Stomach (tissue), 9 donors: ENCODE measurements around the gene INPP5A. TPM values are rescaled to one million over a fixed set of nuclear protein-coding genes. Genes with fewer than 3 reads are reported as not detected.

Source experiments
- DNase-seq, 2 donors: peaks; one replicate each; pipeline versions ENCODE4 v3.0.0 to v3.0.0-alpha.2; 2013 to 2019
- H3K27ac ChIP-seq, 5 donors: fragments of 200-600 bp in 4 of 5; sonication (generic) in 4 of 5; one replicate each; pipeline ENCODE4 v1.5.1; 2013 to 2019; ENCODE audit warnings: mild to moderate bottlenecking in 1 of 5, moderate library complexity in 1 of 5
- H3K27me3 ChIP-seq, 3 donors: fragments of 200-600 bp; sonication (generic); one replicate each; pipeline ENCODE4 v1.5.1; 2017 to 2019; ENCODE audit warnings: mixed run types in 1 of 3
- H3K36me3 ChIP-seq, 4 donors: fragments of 200-600 bp; sonication (generic); 1 replicate in 3 of 4; 2 replicates in 1 of 4; pipeline ENCODE4 v1.5.1; 2016 to 2019
- H3K4me1 ChIP-seq, 4 donors: fragments of 200-600 bp; sonication (generic); one replicate each; pipeline ENCODE4 v1.5.1; 2016 to 2019
- H3K4me3 ChIP-seq, 4 donors: fragments of 200-600 bp; sonication (generic) in 3 of 4; one replicate each; pipeline ENCODE4 v1.5.1; 2016 to 2019; ENCODE audit warnings: mild to moderate bottlenecking in 1 of 4
- H3K9me3 ChIP-seq, 4 donors: fragments of 200-600 bp; sonication (generic); one replicate each; pipeline ENCODE4 v1.5.1; 2016 to 2019
- EP300 ChIP-seq: sonication (generic); formaldehyde crosslinking; IDR thresholded peaks from one replicate; pipeline ENCODE4 v1.6.1; 2017; ENCODE audit warnings: antibody characterized with exemption
- POLR2A ChIP-seq, 4 donors: fragments of 450-650 bp; IDR thresholded peaks; one replicate each; pipeline ENCODE4 v1.6.1; 2016; ENCODE audit warnings: antibody characterized with exemption in 4 of 4, control low read depth in 2 of 4, mild to moderate bottlenecking in 1 of 4, moderate library complexity in 1 of 4
- POLR2AphosphoS5 ChIP-seq, 3 donors: sonication (generic); formaldehyde crosslinking; IDR thresholded peaks; one replicate each; pipeline ENCODE4 v1.6.1; 2016; ENCODE audit warnings: antibody characterized with exemption in 3 of 3
- WGBS, 5 donors: extraction: QIAGEN DNeasy Blood & Tissue Kit in 3 of 5; methylation state at CpG; one replicate each; pipeline versions ENCODE4 v1.1.5 to v1.1.7; 2013 to 2018; 5-methylcytosine and 5-hydroxymethylcytosine counted together
- intact Hi-C: fragments of 100-400 bp; cut with DNase I; formaldehyde crosslinking; loops from one replicate; pipeline ENCODE4 v1.15.1; 2023; ENCODE audit warnings: low total_unique reads
- polyA plus RNA-seq, 3 donors: library from polyadenylated mRNA; stranded (reverse); fragments of 200-250 nt; gene quantifications; one replicate each; pipeline ENCODE4 v1.2.3, GENCODE V29; 2013
- total RNA-seq, 5 donors: library from RNA; depleted of rRNA; stranded (reverse); fragments of >200 nt; gene quantifications; one replicate each; pipeline versions ENCODE4 v1.1.0 to v1.2.3, GENCODE V29; 2014 to 2016
- TF ChIP-seq, protein P1 (sequence below), 7 experiments: fragments of 450-650 bp in 4 of 7; fragments of 200-600 bp in 3 of 7; sonication (generic) in 3 of 7; IDR thresholded peaks; one replicate each; pipeline ENCODE4 v1.5.1; 2016 to 2019; ENCODE audit warnings: antibody characterized with exemption in 7 of 7, control low read depth in 2 of 7, mild to moderate bottlenecking in 1 of 7
- donor health status: healthy with polysubstance abuse.
- donor health status: Bipolar disorder and iron deficiency.
- donor health status: healthy.

Gene INPP5A
- total and polyA plus RNA-seq, 8 donors = 17.2 to 72.3 (median 31.0) TPM

DNA sequence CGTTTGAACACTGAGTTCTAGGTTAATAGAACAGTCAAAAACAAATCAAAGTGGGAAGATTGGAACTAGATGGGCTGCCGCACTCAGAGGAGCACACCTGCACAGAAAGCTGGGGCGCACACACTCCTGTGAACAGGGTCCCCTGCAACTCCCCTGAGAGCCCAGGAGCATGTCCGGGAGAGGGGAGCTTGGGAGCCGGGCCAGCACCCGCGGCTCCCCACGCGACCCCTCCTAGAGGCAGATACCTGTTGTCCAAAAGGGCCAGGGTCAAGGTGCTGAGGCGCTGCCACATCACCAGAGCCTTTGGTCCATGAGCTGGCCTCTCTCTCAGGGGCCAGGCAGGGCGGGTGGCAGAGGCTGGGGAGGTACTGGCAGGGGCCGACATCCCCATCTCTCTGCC is 242.8 kb downstream of the INPP5A start:
- no peak overlapping the region for H3K27ac ChIP-seq
- peaks cover 6 to 24% (median 14%) of the 10 kb centered on the region in 4 donors for H3K4me1 ChIP-seq
- WGBS, 5 donors = 89 to 95% (median 92%) methylated on average over 10 to 12 of the region's 12 CpGs
- no peak overlapping the region for H3K4me3 ChIP-seq
- H3K27me3 ChIP-seq = peaks cover 11 to 25% (median 17%) of the 10 kb centered on the region in 3 donors
- H3K9me3 ChIP-seq = peaks cover 0 to 17% (median 8%) of the 10 kb centered on the region in 4 donors
- no peak for TF ChIP-seq POLR2A (IDR thresholded peaks at IDR 0.05)
- H3K36me3 ChIP-seq = peaks cover 10 to 83% (median 73%) of the 10 kb centered on the region in 4 donors
- intact Hi-C loops = loop anchor here (10.0 kb wide), 1 partner anchor 126 kb away; no protein-coding TSS in a partner anchor
- no peak for DNase-seq

DNA sequence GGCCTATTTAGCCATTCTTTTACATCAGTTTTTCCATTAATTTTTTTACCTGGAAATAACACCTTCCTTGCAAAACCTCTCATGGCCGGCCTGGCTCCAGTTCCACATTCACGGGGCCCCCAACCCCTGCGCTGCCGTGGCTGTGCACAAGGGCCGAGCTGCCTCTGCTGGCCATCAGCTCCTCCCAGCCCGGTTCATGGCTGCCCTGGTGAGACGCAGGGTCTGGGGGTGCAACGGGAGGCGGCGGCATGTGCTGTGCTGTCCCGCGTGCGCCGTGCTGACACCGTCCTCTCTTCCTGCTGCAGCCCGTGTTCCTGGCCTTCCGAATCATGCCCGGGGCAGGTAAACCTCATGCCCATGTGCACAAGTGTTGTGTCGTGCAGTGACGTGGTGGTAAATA is 244.0 kb downstream of the INPP5A start:
- Histone ChIP-seq H3K4me1 (peaks cover 5 to 26% (median 17%) of the 10 kb centered on the region in 4 donors), H3K27me3 (peaks cover 18 to 35% (median 26%) of the 10 kb centered on the region in 3 donors), H3K4me3 (no peak overlapping the region), H3K9me3 (peaks cover 0 to 17% (median 8%) of the 10 kb centered on the region in 4 donors), H3K36me3 (peaks cover 10 to 72% (median 67%) of the 10 kb centered on the region in 4 donors), H3K27ac (no peak overlapping the region)
- no peak for TF ChIP-seq EP300
- TF ChIP-seq POLR2A (IDR thresholded peaks at IDR 0.05) = no peak
- TF ChIP-seq, protein P1, sequence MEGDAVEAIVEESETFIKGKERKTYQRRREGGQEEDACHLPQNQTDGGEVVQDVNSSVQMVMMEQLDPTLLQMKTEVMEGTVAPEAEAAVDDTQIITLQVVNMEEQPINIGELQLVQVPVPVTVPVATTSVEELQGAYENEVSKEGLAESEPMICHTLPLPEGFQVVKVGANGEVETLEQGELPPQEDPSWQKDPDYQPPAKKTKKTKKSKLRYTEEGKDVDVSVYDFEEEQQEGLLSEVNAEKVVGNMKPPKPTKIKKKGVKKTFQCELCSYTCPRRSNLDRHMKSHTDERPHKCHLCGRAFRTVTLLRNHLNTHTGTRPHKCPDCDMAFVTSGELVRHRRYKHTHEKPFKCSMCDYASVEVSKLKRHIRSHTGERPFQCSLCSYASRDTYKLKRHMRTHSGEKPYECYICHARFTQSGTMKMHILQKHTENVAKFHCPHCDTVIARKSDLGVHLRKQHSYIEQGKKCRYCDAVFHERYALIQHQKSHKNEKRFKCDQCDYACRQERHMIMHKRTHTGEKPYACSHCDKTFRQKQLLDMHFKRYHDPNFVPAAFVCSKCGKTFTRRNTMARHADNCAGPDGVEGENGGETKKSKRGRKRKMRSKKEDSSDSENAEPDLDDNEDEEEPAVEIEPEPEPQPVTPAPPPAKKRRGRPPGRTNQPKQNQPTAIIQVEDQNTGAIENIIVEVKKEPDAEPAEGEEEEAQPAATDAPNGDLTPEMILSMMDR (IDR thresholded peaks at IDR 0.05) = no peak
- TF ChIP-seq POLR2AphosphoS5 (IDR thresholded peaks at IDR 0.05) = no peak
- 91 to 97% (median 97%) methylated on average over 16 to 20 of the region's 20 CpGs for WGBS, 5 donors
- DNase-seq = peak in 1 of 2 donors; percentile 48
- intact Hi-C loops = loop anchor here (10.0 kb wide), 1 partner anchor 127 kb away; no protein-coding TSS in a partner anchor

DNA sequence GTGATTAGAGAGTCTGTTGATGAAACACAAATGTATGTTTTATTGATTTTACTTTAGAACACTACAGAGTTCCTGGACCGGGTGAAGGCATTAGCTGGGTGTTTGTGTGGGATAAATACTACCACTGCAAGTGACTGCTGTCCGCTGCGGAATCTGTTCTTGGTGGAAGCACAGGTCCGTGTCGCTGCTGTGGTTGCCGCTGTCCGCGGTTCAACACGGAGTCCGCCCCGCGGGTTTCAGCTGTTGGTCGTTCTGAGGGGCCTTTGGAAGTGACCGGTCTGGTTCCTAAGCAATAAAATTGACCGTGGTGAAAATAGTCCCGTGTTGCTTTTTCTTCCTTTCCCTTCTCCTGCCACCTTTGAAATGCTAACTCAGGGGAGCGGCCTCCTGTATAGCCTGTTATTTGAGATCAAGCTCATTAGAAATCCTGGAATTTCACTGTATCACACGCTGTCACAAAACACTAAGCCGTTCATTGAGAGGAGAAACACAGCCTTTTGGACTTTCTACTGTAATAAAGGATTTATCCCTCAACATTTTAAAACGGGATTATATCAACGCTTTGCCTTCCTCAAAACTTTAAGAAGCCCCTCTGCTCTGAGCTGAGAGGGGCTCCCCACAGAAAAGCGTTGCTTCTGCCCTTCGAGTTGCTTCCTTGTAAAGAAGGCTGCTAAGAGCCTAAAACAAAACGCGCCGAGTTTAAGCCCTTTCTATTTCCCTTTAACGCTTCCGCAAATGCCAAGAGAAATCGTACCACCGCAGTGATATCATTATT is 245.8 kb downstream of the INPP5A start:
- Histone ChIP-seq H3K27me3 (peaks cover 36 to 53% (median 44%) of the 10 kb centered on the region in 3 donors), H3K36me3 (peaks cover 10 to 56% (median 54%) of the 10 kb centered on the region in 4 donors), H3K27ac (no peak overlapping the region), H3K4me3 (peak overlapping the region in 1 of 4 donors; percentile 33), H3K9me3 (peaks cover 0 to 17% (median 8%) of the 10 kb centered on the region in 4 donors), H3K4me1 (peaks cover 23 to 44% (median 35%) of the 10 kb centered on the region in 4 donors)
- 88 to 95% (median 93%) methylated on average over 30 of the region's 30 CpGs for WGBS, 5 donors
- no peak for TF ChIP-seq POLR2AphosphoS5 (IDR thresholded peaks at IDR 0.05)
- TF ChIP-seq, protein P1 (IDR thresholded peaks at IDR 0.05) = no peak
- no peak for TF ChIP-seq POLR2A (IDR thresholded peaks at IDR 0.05)
- no peak for TF ChIP-seq EP300
- intact Hi-C loops = loop anchor here (10.0 kb wide), 1 partner anchor 129 kb away; no protein-coding TSS in a partner anchor
- no peak for DNase-seq

DNA sequence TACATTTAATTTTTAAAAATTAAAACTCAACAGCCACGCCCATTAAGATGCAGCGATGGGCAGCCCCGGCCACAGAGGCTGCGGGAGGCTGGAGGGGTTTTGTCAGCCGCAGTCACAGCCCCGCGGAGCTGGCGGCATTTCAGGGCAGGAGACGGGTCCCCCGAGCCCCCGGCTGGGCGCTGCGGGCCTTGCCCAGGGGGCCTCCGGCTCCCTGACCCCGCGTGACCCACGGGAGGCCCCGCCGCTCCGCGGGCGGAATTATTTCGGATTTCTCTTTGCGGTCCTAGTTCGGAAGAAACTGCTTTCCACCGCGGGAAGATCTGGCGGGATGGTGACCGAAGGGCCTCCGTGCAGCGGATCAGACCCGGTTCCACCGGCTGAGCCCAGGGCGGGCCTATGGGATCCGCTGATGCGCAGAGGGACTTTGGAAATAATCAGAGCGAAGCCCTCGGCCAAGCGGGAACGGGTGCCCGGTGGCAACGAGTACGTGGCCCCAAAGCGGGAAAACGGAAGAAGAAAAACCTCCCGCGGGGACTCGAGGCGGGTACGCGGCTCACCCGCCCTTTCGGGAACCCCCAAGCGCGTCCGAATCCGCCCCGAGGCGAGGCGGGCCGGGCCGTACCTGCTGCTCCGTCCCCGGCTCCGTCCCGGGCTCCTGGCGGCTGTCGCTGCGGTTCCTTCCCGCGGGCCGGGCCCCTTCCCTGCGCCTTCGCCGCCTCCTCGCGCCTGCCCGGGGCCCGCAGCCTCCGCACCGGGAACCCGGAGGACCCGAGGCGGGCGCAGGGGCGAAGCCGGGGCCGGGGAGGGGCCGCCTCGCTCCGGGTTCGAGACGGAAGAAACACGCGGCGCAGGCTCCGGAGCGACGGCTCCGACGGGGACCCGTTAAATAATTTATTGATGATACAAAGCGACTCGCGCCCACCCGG is 246.6 kb downstream of the INPP5A start:
- Histone ChIP-seq H3K4me1 (peaks cover 27 to 48% (median 39%) of the 10 kb centered on the region in 4 donors), H3K27ac (no peak overlapping the region), H3K9me3 (peaks cover 0 to 17% (median 8%) of the 10 kb centered on the region in 4 donors), H3K4me3 (peak overlapping the region in 2 of 4 donors; percentile 33 to 34), H3K36me3 (peaks cover 10 to 48% (median 46%) of the 10 kb centered on the region in 4 donors), H3K27me3 (peaks cover 45 to 62% (median 53%) of the 10 kb centered on the region in 3 donors)
- no peak for DNase-seq
- TF ChIP-seq EP300 (no peak), POLR2A (IDR thresholded peaks at IDR 0.05) (no peak), POLR2AphosphoS5 (IDR thresholded peaks at IDR 0.05) (no peak)
- TF ChIP-seq, protein P1 (IDR thresholded peaks at IDR 0.05) = no peak
- 22 to 48% (median 29%) methylated on average over 51 to 106 of the region's 106 CpGs for WGBS, 5 donors
- intact Hi-C loops = loop anchor here (10.0 kb wide), 1 partner anchor 129 kb away; no protein-coding TSS in a partner anchor
